IPS-18c (cell line): ENCODE measurements around the gene PSME4.
"Not testable (repeated sequence)": the region's sequence is repeated elsewhere in the genome, so short reads cannot be mapped to it uniquely, and the experiment has no call there.

Source experiments
- H3K4me3 ChIP-seq: 2 replicates; pipeline ENCODE4 v1.7.0; 2013; ENCODE audit warnings: low read depth, mild to moderate bottlenecking, low read length, moderate library complexity; ENCODE audit not compliant: insufficient read depth
- H3K9me3 ChIP-seq: one replicate; pipeline ENCODE4 v1.6.1; 2013; ENCODE audit warnings: mild to moderate bottlenecking, low read length, moderate library complexity; ENCODE audit not compliant: control insufficient read depth, insufficient read depth

PSME4 gene

GRCh38 chr2:53827398-53828175 is 143.2 kb downstream of the PSME4 start:
- no peaks in the 10 kb centered on the region for H3K9me3 ChIP-seq
- H3K4me3 ChIP-seq: no peak overlapping the region

- Histone ChIP-seq H3K9me3 (no peaks in the 10 kb centered on the region), H3K4me3 (no peak overlapping the region)
These were observed 144.0 kb downstream of the PSME4 start for GRCh38 chr2:53826587-53827397.

- H3K4me3 ChIP-seq: no peak overlapping the region
- no peaks in the 10 kb centered on the region for H3K9me3 ChIP-seq
These were observed 144.8 kb downstream of the PSME4 start for GRCh38 chr2:53826030-53826410.

DNA sequence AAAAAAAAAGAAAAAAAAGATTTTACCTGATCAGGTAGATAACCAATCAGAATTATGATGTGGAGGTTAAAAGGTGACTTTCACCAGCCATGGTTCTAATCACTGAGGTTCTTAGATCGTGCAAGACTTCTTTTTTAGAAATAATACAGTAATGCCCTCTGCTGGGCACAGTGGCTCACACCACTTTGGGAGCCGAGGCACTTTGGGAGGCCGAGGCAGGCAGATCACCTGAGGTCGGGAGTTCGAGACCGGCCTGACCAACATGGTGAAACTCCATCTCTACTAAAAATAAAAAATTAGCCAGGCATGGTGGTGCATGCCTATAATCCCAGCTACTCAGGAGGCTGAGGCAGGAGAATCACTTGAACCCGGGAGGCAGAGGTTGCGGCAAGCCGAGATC is 147.2 kb downstream of the PSME4 start:
- H3K4me3 ChIP-seq, H3K9me3 ChIP-seq: not testable (repeated sequence)

GRCh38 chr2:53821810-53822209 is 149.0 kb downstream of the PSME4 start:
- Histone ChIP-seq H3K9me3 (no peaks in the 10 kb centered on the region), H3K4me3 (no peak overlapping the region)

DNA sequence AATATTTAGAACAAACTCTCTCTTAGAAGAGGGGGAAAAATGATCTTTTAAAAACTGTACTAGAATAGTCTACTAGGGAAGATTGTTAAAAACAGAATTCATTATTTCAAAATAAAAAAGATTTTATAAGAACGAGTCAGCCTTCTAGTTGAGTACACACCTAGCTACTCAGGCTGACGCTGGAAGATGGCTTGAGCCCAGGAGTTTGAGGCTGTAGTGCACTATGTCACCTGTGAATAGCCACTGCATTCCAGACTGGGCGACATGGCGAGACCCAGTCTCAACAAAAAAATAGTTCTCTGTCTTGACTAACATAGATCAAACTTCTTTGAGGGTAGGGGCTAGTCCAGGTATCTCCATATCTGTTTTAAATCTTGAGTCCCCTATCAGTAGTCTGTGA is 150.1 kb downstream of the PSME4 start:
- H3K9me3 ChIP-seq: no peaks in the 10 kb centered on the region
- no peak overlapping the region for H3K4me3 ChIP-seq

- H3K9me3 ChIP-seq: no peaks in the 10 kb centered on the region
- no peak overlapping the region for H3K4me3 ChIP-seq
These were observed 150.7 kb downstream of the PSME4 start for GRCh38 chr2:53820048-53820447.

DNA sequence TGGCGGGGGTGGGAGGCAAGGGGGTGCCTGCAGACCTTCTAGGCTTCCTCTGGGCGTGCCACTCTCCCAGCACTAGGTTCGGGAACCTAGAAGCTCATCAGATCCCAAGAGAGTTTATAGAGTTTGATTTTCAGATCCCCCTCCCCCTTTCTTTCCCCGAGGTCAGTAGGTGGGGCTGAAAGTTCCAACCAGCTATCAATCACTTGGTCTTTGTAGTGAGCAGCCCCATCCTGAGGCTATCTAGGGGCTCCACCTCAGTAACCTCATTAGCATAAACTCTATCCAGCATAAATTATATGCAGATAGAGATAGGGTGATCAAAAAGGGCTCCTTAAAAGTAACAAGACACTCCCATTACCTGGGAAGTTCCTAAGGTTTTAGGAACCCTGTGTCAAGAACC is 151.2 kb downstream of the PSME4 start:
- Histone ChIP-seq H3K4me3 (no peak overlapping the region), H3K9me3 (no peaks in the 10 kb centered on the region)

DNA sequence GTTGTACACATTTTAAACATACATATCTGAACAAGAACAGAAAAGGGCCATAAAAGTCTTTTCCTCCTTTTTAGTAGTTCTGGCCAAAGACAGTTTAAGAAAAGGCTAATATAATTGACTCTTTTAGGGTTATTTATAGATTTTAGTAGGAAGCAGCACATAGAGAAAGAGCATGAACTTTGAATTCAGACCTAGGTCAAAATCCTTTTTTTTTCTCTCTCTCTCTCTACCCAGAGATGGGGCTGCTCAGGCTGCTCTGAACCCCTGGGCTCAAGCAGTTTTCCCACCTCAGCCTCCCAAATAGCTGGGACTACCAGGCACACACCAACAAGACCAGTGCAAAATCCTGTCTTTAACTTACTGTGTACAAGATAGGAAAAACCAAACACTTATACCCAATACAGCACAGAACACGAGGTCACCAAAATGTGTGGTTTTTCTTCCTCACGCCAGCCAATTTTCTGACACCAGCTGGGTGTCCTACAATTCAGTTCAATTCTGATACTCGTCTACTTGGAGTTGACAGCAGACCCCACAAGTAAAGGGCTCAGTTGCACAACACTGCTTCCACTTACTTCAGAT is 151.8 kb downstream of the PSME4 start:
- H3K4me3 ChIP-seq: no peak overlapping the region

More for the DNA sequence above, 151.8 kb downstream of the PSME4 start:
- H3K9me3 ChIP-seq: no peaks in the 10 kb centered on the region
